Skeletal muscle satellite cell (primary cell): Measurements from ENCODE around the gene UBN2. TPM values are rescaled to one million over a fixed set of nuclear protein-coding genes. Genes with fewer than 3 reads are reported as not detected.

Source experiments
- H3K27me3 ChIP-seq: 2 replicates; pipeline ENCODE4 v1.7.0; 2013; ENCODE audit warnings: low read length; ENCODE audit not compliant: control insufficient read depth, insufficient read depth
- H3K36me3 ChIP-seq: 2 replicates; pipeline ENCODE4 v1.7.0; 2013; ENCODE audit warnings: mild to moderate bottlenecking, control low read depth, low read length; ENCODE audit not compliant: insufficient read depth
- H3K4me1 ChIP-seq: 2 replicates; pipeline ENCODE4 v1.7.0; 2013; ENCODE audit warnings: low read length; ENCODE audit not compliant: control insufficient read depth, insufficient read depth
- H3K4me2 ChIP-seq: 2 replicates; pipeline ENCODE4 v1.7.0; 2013; ENCODE audit warnings: mild to moderate bottlenecking, low read length
- H3K4me3 ChIP-seq: 2 replicates; pipeline ENCODE4 v1.7.0; 2013; ENCODE audit warnings: low read length
- H3K9ac ChIP-seq: 2 replicates; pipeline ENCODE4 v1.7.0; 2013; ENCODE audit warnings: mild to moderate bottlenecking, low read depth, low read length, moderate library complexity
- H3K9me3 ChIP-seq: replicated peaks from 2 replicates; pipeline ENCODE4 v1.7.0; 2013; ENCODE audit warnings: mild to moderate bottlenecking, control low read depth, low read length
- total RNA-seq: library from RNA; depleted of rRNA; stranded (reverse); fragments of >200 nt; gene quantifications from 2 replicates; pipeline ENCODE4 v1.2.3, GENCODE V29; 2012; rRNA removed

Gene UBN2
- 3.5 and 3.7 TPM in 2 replicates for total RNA-seq

- no peaks in the 10 kb centered on the region for H3K27me3 ChIP-seq
- H3K4me1 ChIP-seq = peaks cover 19% of the 10 kb centered on the region
- peak within 1 kb of the TSS; percentile 98 for H3K4me3 ChIP-seq
- H3K9me3 ChIP-seq = no peaks in the 10 kb centered on the region
- H3K9ac ChIP-seq = peak within 1 kb of the TSS; percentile 93
- peak within 1 kb of the TSS; percentile 94 for H3K4me2 ChIP-seq
- no peaks in the 10 kb centered on the region for H3K36me3 ChIP-seq
Measured at GRCh38 chr7:139230774-139231512, at the start of gene UBN2. TSS of gene UBN2 (plus strand) at chr7:139231237. CDS start at chr7:139231485, 248 bp downstream.

- no peaks in the 10 kb centered on the region for H3K36me3 ChIP-seq
- no peak overlapping the region for H3K4me2 ChIP-seq
- H3K9me3 ChIP-seq = no peaks in the 10 kb centered on the region
- H3K4me1 ChIP-seq = peaks cover 11% of the 10 kb centered on the region
- H3K27me3 ChIP-seq = no peaks in the 10 kb centered on the region
- H3K9ac ChIP-seq = no peak overlapping the region
- H3K4me3 ChIP-seq = no peak overlapping the region
Measured at GRCh38 chr7:139181404-139181803, 49.6 kb upstream of the UBN2 start.

- H3K9ac ChIP-seq = no peak overlapping the region
- H3K4me3 ChIP-seq = no peak overlapping the region
- H3K9me3 ChIP-seq = no peaks in the 10 kb centered on the region
- H3K27me3 ChIP-seq = no peaks in the 10 kb centered on the region
- H3K4me1 ChIP-seq = peaks cover 11% of the 10 kb centered on the region
- no peaks in the 10 kb centered on the region for H3K36me3 ChIP-seq
- H3K4me2 ChIP-seq = no peak overlapping the region
Measured at GRCh38 chr7:139182363-139182762, 48.7 kb upstream of the UBN2 start.

DNA sequence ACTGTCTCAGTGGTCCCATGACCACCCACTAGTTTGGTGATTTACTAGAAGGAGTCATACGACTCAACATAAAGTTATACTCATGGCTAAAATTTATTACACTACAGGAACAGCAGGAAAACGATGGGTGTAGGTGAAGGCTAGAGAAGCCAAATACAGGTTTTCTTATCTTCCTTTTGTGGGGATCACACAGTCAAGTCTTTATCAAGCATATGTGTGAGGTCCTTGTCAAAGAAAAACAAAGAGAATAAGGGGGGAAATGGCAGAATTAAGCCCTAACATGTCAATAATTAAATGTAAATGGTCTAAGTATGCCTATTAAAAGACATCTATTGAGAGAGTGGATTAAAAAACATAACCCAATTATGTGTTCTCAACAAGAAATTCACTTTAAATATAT is 47.8 kb upstream of the UBN2 start:
- Histone ChIP-seq H3K9me3 (no peaks in the 10 kb centered on the region), H3K4me2 (no peak overlapping the region), H3K36me3 (no peaks in the 10 kb centered on the region), H3K4me1 (peaks cover 11% of the 10 kb centered on the region), H3K9ac (no peak overlapping the region), H3K27me3 (no peaks in the 10 kb centered on the region), H3K4me3 (no peak overlapping the region)

DNA sequence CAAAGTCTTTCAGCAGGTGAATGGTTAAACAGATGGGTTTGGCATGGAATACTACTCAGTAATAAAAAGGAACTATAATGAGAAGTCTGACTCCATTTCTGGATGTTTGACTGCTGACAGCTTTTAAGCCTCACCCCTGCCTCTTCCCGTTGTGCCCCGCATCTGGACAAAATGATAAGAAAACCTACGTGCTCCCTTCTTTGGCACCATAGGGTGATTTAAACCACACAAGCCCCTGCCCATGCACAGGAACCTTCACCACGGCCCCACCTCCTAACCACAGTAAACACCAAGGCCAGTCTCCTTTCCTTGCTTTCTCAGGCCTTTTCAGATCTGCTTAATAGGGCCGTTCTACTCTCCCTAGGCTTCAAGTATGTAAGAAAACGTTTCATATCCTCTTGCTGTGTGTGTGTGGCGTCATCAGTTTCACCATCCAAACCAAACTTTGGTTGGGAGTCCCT is 47.1 kb upstream of the UBN2 start:
- Histone ChIP-seq H3K27me3 (no peaks in the 10 kb centered on the region), H3K9ac (no peak overlapping the region), H3K4me2 (no peak overlapping the region), H3K9me3 (no peaks in the 10 kb centered on the region), H3K4me1 (peaks cover 11% of the 10 kb centered on the region), H3K36me3 (no peaks in the 10 kb centered on the region), H3K4me3 (no peak overlapping the region)

DNA sequence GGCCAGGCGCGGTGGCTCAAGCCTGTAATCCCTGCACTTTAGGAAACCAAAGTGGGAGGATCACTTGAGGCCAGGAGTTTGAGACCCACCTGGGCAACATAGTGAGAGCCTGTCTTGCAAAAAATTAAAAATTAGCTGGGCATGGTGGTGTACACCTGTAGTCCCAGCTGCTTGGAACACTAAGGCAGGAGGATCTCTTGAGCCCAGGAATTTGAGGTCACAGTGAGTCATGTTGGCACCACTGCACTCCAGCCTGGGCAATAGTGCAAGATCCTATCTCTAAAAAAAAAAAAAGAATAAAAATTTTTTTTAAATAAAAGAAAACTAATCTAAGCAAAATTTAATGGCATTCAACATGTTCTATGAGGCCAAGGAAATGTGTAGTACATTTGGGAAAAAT is 44.9 kb upstream of the UBN2 start:
- no peak overlapping the region for H3K9ac ChIP-seq
- H3K4me2 ChIP-seq = no peak overlapping the region
- no peaks in the 10 kb centered on the region for H3K36me3 ChIP-seq
- no peaks in the 10 kb centered on the region for H3K9me3 ChIP-seq
- H3K27me3 ChIP-seq = no peaks in the 10 kb centered on the region
- H3K4me3 ChIP-seq = no peak overlapping the region
- H3K4me1 ChIP-seq = peaks cover under 1% of the 10 kb centered on the region

DNA sequence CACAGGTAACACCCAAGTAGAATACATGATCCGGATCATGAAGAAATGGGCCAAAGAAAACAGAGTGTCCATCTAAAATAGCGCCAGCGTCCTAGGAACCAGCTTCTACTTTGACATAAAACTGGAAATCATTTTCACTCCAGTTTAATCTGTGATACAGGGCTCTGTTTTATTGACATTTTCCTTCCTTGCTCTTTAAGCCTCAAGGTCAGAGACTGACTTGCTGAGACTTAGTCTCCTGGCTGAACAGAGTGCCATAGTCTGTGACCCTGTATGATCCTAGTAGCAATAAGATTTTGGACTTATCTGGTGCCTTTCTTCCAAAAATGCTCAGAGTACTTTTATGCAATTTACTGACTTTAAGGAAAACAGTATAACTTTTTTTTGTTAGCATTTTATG is 41.7 kb upstream of the UBN2 start:
- H3K4me3 ChIP-seq = no peak overlapping the region
- no peaks in the 10 kb centered on the region for H3K4me1 ChIP-seq
- H3K27me3 ChIP-seq = no peaks in the 10 kb centered on the region
- no peak overlapping the region for H3K9ac ChIP-seq
- no peak overlapping the region for H3K4me2 ChIP-seq
- no peaks in the 10 kb centered on the region for H3K9me3 ChIP-seq
- no peaks in the 10 kb centered on the region for H3K36me3 ChIP-seq

- Histone ChIP-seq H3K9ac (no peak overlapping the region), H3K4me1 (no peaks in the 10 kb centered on the region), H3K27me3 (no peaks in the 10 kb centered on the region), H3K9me3 (no peaks in the 10 kb centered on the region), H3K4me2 (no peak overlapping the region), H3K36me3 (no peaks in the 10 kb centered on the region), H3K4me3 (no peak overlapping the region)
Measured at GRCh38 chr7:139192014-139192706, 38.9 kb upstream of the UBN2 start.

DNA sequence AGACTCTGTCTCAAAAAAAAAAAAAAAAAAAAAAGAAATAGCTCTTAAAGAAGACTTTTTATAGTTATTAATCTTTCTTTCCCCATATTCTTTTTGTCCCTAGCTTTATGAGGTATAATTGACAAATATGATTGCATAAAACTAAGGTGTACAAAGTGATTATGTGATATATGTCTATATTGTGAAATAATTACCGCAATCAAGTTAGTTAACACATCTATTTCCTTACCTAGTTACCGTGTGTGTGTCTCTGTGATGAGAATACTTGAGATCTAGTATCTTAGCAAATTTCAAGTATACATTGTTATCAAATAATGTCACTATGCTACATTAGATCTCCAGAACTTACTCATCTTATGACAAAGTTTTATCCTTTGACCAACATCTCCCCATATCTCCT is 30.7 kb upstream of the UBN2 start:
- Histone ChIP-seq H3K9me3 (no peaks in the 10 kb centered on the region), H3K9ac (no peak overlapping the region), H3K4me2 (no peak overlapping the region), H3K4me3 (no peak overlapping the region), H3K36me3 (no peaks in the 10 kb centered on the region), H3K27me3 (no peaks in the 10 kb centered on the region), H3K4me1 (no peaks in the 10 kb centered on the region)

DNA sequence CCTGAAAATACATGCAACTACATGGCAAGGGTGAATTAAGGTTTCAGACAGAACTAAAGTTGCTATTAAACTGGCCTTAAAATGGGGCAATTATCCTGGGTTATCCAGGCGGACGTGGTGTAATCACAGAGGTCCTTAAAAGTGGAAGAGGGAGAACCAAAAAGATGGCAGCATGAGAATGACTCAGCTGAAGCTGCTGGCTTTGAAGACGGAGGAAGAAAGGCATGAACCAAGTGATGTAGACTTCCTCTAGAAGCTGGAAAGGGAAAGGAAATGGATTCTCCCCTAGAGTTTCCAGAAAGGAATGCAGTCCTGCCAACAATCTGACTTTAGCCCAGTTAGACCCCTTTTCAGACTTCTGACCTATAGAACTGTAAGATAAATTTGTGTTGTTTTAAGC is 27.0 kb upstream of the UBN2 start:
- no peaks in the 10 kb centered on the region for H3K9me3 ChIP-seq

DNA sequence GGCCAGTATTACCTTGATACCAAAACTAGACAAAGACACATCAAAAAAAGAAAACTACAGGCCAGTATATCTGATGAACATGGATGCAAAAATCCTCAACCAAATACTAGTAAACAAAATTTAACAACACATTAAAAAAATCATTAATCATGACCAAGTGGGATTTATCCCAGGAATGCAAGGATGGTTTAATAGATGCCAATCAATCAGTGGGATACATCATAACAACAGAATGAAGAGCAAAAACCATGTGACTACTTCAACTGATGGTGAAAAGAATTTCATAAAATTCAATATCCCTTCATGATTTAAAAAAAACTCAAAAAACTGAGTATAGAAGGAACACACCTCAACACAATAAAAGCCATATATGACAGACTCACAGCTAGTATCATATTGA is 25.2 kb upstream of the UBN2 start:
- Histone ChIP-seq H3K27me3 (no peaks in the 10 kb centered on the region), H3K36me3 (no peaks in the 10 kb centered on the region), H3K4me2 (no peak overlapping the region), H3K9me3 (no peaks in the 10 kb centered on the region), H3K4me3 (no peak overlapping the region), H3K9ac (no peak overlapping the region), H3K4me1 (no peaks in the 10 kb centered on the region)

More for the DNA sequence above, 27.0 kb upstream of the UBN2 start:
- H3K4me1 ChIP-seq = no peaks in the 10 kb centered on the region
- no peaks in the 10 kb centered on the region for H3K36me3 ChIP-seq
- no peak overlapping the region for H3K4me3 ChIP-seq
- no peak overlapping the region for H3K4me2 ChIP-seq
- no peaks in the 10 kb centered on the region for H3K27me3 ChIP-seq
- no peak overlapping the region for H3K9ac ChIP-seq

- Histone ChIP-seq H3K9me3 (no peaks in the 10 kb centered on the region), H3K36me3 (no peaks in the 10 kb centered on the region), H3K9ac (no peak overlapping the region), H3K4me2 (no peak overlapping the region), H3K4me1 (no peaks in the 10 kb centered on the region), H3K4me3 (no peak overlapping the region), H3K27me3 (no peaks in the 10 kb centered on the region)
Measured at GRCh38 chr7:139212133-139212532, 18.9 kb upstream of the UBN2 start.
